ENCODE data around the gene TMIGD2. TPM values are rescaled to one million over a fixed set of nuclear protein-coding genes. Genes with fewer than 3 reads are reported as not detected.

The TMIGD2 gene
- total and polyA plus RNA-seq, 2 of the 4 experiments (the other 2 are of a cell fraction), result not detected

- Histone ChIP-seq H3K4me1 (ENCODE audit: control insufficient read depth, insufficient read depth, low read length) (no peaks in the 10 kb centered on the region), H3K79me1 (ENCODE audit: low read depth in 1 of 2, low read length in 2 of 2) (no peaks in the 10 kb centered on the region), H2BK5ac (ENCODE audit: low read depth, low read length, poor library complexity, severe bottlenecking) (no peak overlapping the region), H3K4me2 (ENCODE audit: low read depth, low read length) (no peak overlapping the region), H3K4me3 (ENCODE audit: insufficient read depth, low read depth, low read length) (no peak overlapping the region), H4K20me1 (ENCODE audit: insufficient read depth, low read length) (no peaks in the 10 kb centered on the region), H3K27ac (ENCODE audit: insufficient read depth, low read length) (no peak overlapping the region), H2AFZ (replicated peaks; ENCODE audit: low read length, poor library complexity) (peak overlapping the region; percentile 10), H2AK5ac (ENCODE audit: low read depth, low read length) (no peak overlapping the region), H3K9ac (ENCODE audit: low read depth, low read length) (no peak overlapping the region), H3K36me3 (ENCODE audit: control insufficient read depth, insufficient read depth, low read length) (no peaks in the 10 kb centered on the region), H3K18ac (ENCODE audit: low read depth, low read length) (no peak overlapping the region), H3K9me3 (ENCODE audit: control insufficient read depth, insufficient read depth, low read length) (peaks cover 3% of the 10 kb centered on the region; the same call in 1 of the 2 replicates), H3K56ac (ENCODE audit: extremely low read depth, insufficient read depth, low read length) (no peak overlapping the region), H2BK20ac (ENCODE audit: low read depth, low read length) (no peak overlapping the region), H3K9me1 (ENCODE audit: insufficient read depth, low read length) (no peaks in the 10 kb centered on the region), H4K5ac (ENCODE audit: low read depth, low read length) (no peak overlapping the region), H3K27me3 (ENCODE audit: control insufficient read depth, insufficient read depth, low read length) (no peaks in the 10 kb centered on the region; the same call in 1 of the 2 replicates), H2AK9ac (replicated peaks; ENCODE audit: low read depth, low read length, poor library complexity) (no peak overlapping the region), H4K91ac (ENCODE audit: insufficient read depth, low read depth, low read length) (no peak overlapping the region), H2BK15ac (ENCODE audit: low read depth, low read length) (no peak overlapping the region), H3K23ac (ENCODE audit: low read depth, low read length) (no peak overlapping the region), H3K14ac (replicated peaks; ENCODE audit: low read depth, low read length) (no peak overlapping the region), H2BK120ac (ENCODE audit: low read depth, low read length) (no peak overlapping the region), H4K8ac (ENCODE audit: low read depth in 2 of 2, low read length in 2 of 2) (no peak overlapping the region), H3K4ac (ENCODE audit: low read depth, low read length) (no peak overlapping the region)
- DNase-seq, result no peak
- TF ChIP-seq, protein P1, sequence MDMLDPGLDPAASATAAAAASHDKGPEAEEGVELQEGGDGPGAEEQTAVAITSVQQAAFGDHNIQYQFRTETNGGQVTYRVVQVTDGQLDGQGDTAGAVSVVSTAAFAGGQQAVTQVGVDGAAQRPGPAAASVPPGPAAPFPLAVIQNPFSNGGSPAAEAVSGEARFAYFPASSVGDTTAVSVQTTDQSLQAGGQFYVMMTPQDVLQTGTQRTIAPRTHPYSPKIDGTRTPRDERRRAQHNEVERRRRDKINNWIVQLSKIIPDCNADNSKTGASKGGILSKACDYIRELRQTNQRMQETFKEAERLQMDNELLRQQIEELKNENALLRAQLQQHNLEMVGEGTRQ (IDR thresholded peaks at IDR 0.05; ENCODE audit: low read depth, low read length), result no peak
- TF ChIP-seq, protein P2, sequence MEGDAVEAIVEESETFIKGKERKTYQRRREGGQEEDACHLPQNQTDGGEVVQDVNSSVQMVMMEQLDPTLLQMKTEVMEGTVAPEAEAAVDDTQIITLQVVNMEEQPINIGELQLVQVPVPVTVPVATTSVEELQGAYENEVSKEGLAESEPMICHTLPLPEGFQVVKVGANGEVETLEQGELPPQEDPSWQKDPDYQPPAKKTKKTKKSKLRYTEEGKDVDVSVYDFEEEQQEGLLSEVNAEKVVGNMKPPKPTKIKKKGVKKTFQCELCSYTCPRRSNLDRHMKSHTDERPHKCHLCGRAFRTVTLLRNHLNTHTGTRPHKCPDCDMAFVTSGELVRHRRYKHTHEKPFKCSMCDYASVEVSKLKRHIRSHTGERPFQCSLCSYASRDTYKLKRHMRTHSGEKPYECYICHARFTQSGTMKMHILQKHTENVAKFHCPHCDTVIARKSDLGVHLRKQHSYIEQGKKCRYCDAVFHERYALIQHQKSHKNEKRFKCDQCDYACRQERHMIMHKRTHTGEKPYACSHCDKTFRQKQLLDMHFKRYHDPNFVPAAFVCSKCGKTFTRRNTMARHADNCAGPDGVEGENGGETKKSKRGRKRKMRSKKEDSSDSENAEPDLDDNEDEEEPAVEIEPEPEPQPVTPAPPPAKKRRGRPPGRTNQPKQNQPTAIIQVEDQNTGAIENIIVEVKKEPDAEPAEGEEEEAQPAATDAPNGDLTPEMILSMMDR (conservative IDR thresholded peaks at IDR 0.05; ENCODE audit: low read depth, low read length), result no peak
- TF ChIP-seq NFE2L2 (IDR thresholded peaks at IDR 0.05; ENCODE audit: low read depth, low read length) (no peak), MAFK (IDR thresholded peaks at IDR 0.05; ENCODE audit: low read depth, low read length) (no peak), BHLHE40 (IDR thresholded peaks at IDR 0.05; ENCODE audit: low read depth, low read length) (no peak), ELK1 (IDR thresholded peaks at IDR 0.05; ENCODE audit: borderline replicate concordance, low read depth, low read length) (no peak), RCOR1 (IDR thresholded peaks at IDR 0.05; ENCODE audit: insufficient replicate concordance, low read length) (no peak), CHD1 (IDR thresholded peaks at IDR 0.05; ENCODE audit: low read depth, low read length) (no peak), RAD21 (IDR thresholded peaks at IDR 0.05; ENCODE audit: low read length) (no peak), MXI1 (IDR thresholded peaks at IDR 0.05; ENCODE audit: borderline replicate concordance, low read depth, low read length) (no peak), POLR2A (IDR thresholded peaks at IDR 0.05; ENCODE audit: low read depth, low read length) (no peak), MAZ (IDR thresholded peaks at IDR 0.05; ENCODE audit: borderline replicate concordance, low read depth, low read length) (no peak), CEBPB (IDR thresholded peaks at IDR 0.05; ENCODE audit: low read depth, low read length) (no peak), SMC3 (IDR thresholded peaks at IDR 0.05; ENCODE audit: low read depth, low read length) (no peak), RFX5 (IDR thresholded peaks at IDR 0.05; ENCODE audit: low read depth, low read length) (no peak)
- ChIA-PET CTCF (no interaction called here), POLR2A (ENCODE audit: unreplicated experiment) (no interaction called here)
- dilution Hi-C loops (cut with HindIII; ENCODE audit: low sequenced_read_pairs, unreplicated experiment), result no loop called here
- ATAC-seq (ENCODE audit: low read depth), result no peak
- WGBS, 2 experiments (ENCODE audit: extremely low coverage in 2 of 2, insufficient read length in 1 of 2), result 94% methylated on average over 20 of the region's 37 CpGs; no CpG with 5 or more reads in 1 of the 2 experiments
- BruUV-seq (replicated peaks), result no TSS peak
- in situ Hi-C loops (cut with MboI; ENCODE audit: low sequenced_read_pairs), result no loop called here
- intact Hi-C loops (cut with micrococcal nuclease), result no loop called here
These were observed 20.9 kb upstream of the TMIGD2 start for GRCh38 chr19:4322942-4323665.
